HEK293 (cell line): ENCODE results near the gene OGFOD3.

Experiments
- KLF9 ChIP-seq: fragments of 450-650 bp; formaldehyde crosslinking; IDR thresholded peaks from 2 replicates; pipeline ENCODE4 v1.5.1; 2016; ENCODE audit warnings: missing biosample characterization, missing genetic modification characterization, low read depth
- SCRT1 ChIP-seq: fragments of 450-650 bp; formaldehyde crosslinking; IDR thresholded peaks from 2 replicates; pipeline ENCODE4 v1.5.1; 2016; ENCODE audit warnings: missing biosample characterization, missing genetic modification characterization, borderline replicate concordance
- TCF7L2 ChIP-seq: IDR thresholded peaks from 2 replicates; pipeline ENCODE4 v1.6.1; 2011; ENCODE audit warnings: low read depth, mild to moderate bottlenecking, inconsistent platforms, low read length, moderate library complexity, borderline replicate concordance
- ZEB2 ChIP-seq: fragments of 450-650 bp; formaldehyde crosslinking; IDR thresholded peaks from 2 replicates; pipeline ENCODE4 v1.5.1; 2016; ENCODE audit warnings: missing biosample characterization, missing genetic modification characterization
- ZNF114 ChIP-seq: fragments of 450-650 bp; formaldehyde crosslinking; IDR thresholded peaks from 2 replicates; pipeline ENCODE4 v1.5.0; 2017; ENCODE audit warnings: missing biosample characterization, missing genetic modification characterization
- TF ChIP-seq, protein P1 (sequence below): fragments of 450-650 bp; formaldehyde crosslinking; IDR thresholded peaks from 2 replicates; pipeline ENCODE4 v1.5.1; 2016; ENCODE audit warnings: missing biosample characterization, missing genetic modification characterization
- TF ChIP-seq, protein P2 (sequence below): fragments of 450-650 bp; formaldehyde crosslinking; IDR thresholded peaks from 2 replicates; pipeline ENCODE4 v1.5.1; 2016; ENCODE audit warnings: missing biosample characterization, missing genetic modification characterization

DNA sequence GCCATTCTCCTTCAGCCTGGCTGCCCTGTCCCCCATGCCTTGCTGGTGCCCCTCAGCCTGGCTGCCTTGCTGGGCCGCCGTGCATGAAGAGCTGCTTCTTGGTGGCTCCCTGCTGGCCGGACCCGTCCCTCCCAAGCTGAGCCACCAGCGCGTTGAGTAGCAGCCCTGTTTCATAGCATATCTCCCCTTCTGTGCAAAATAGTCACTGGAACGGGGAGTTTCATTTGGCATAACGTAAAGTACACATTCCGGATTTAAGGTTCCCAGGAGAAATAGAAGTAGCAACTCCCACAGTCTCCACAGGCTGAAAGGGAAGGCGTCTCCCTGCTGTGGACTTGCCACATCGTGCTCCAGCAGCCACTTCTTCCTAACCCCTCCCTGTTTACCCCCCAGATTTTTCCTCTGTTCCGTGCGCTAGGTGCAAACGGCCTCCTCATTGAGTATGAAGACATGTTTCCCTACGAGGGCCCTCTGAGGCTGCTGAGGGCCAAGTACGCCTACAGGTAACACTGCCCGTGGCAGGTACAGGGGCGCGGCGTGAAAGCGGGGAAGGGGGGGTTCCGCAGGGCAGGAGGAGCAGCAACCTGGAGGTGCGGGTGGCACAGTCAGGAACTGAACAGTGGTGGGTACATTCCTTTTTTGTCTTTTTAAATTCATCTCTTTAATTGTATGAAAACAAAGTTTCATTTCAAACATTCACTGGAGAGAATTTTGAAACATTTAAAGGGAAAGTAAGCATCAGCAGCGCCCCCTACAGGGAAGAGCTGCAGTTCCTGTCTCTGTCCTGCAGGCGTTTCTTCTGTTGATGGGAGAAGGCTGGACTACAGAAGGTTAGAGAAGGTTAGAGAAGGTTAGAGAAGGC, 5.8 kb upstream of the OGFOD3 start:
- no peak for TF ChIP-seq KLF9 (tag by site-specific recombination)
- TF ChIP-seq ZEB2 (tag by site-specific recombination) = no peak
- TF ChIP-seq, protein P1, sequence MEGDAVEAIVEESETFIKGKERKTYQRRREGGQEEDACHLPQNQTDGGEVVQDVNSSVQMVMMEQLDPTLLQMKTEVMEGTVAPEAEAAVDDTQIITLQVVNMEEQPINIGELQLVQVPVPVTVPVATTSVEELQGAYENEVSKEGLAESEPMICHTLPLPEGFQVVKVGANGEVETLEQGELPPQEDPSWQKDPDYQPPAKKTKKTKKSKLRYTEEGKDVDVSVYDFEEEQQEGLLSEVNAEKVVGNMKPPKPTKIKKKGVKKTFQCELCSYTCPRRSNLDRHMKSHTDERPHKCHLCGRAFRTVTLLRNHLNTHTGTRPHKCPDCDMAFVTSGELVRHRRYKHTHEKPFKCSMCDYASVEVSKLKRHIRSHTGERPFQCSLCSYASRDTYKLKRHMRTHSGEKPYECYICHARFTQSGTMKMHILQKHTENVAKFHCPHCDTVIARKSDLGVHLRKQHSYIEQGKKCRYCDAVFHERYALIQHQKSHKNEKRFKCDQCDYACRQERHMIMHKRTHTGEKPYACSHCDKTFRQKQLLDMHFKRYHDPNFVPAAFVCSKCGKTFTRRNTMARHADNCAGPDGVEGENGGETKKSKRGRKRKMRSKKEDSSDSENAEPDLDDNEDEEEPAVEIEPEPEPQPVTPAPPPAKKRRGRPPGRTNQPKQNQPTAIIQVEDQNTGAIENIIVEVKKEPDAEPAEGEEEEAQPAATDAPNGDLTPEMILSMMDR = peak; percentile 35; the same call in 1 of the 2 replicates
- TF ChIP-seq ZNF114 (tag by site-specific recombination) = no peak
- no peak for TF ChIP-seq SCRT1 (tag by site-specific recombination)
- TF ChIP-seq TCF7L2 = no peak
- TF ChIP-seq, protein P2, sequence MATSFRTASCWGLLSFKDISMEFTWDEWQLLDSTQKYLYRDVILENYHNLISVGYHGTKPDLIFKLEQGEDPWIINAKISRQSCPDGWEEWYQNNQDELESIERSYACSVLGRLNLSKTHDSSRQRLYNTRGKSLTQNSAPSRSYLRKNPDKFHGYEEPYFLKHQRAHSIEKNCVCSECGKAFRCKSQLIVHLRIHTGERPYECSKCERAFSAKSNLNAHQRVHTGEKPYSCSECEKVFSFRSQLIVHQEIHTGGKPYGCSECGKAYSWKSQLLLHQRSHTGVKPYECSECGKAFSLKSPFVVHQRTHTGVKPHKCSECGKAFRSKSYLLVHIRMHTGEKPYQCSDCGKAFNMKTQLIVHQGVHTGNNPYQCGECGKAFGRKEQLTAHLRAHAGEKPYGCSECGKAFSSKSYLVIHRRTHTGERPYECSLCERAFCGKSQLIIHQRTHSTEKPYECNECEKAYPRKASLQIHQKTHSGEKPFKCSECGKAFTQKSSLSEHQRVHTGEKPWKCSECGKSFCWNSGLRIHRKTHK (tag by site-specific recombination) = no peak
